GM18873 (cell line): ENCODE measurements around the gene RASSF4.

Source experiments
- ATAC-seq: cut with Tn5 transposase; IDR thresholded peaks from one replicate; pipeline ENCODE4 v1.9.1; 2021; ENCODE audit warnings: mild to moderate bottlenecking, moderate library complexity, moderate number of reproducible peaks; ENCODE audit not compliant: unreplicated experiment, low FRiP score

RASSF4 gene

DNA sequence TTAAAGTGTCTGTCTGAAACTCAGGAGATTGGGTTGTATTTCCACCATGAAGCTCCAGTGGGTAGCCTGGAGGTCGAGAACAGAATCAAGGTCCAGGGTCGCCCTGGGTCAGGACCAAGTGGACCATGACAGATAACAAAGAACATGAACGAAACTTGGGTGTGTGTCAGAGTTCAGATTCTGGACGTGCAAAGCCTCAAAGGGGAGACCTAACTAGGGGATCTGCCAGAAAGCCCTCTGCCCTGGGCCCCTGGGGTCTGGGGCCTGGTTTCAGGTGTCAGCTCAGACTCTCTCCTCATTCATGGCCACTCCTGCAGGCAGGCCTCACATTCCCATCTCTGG is 1.6 kb downstream of the RASSF4 start:
- ATAC-seq, result no peak

DNA sequence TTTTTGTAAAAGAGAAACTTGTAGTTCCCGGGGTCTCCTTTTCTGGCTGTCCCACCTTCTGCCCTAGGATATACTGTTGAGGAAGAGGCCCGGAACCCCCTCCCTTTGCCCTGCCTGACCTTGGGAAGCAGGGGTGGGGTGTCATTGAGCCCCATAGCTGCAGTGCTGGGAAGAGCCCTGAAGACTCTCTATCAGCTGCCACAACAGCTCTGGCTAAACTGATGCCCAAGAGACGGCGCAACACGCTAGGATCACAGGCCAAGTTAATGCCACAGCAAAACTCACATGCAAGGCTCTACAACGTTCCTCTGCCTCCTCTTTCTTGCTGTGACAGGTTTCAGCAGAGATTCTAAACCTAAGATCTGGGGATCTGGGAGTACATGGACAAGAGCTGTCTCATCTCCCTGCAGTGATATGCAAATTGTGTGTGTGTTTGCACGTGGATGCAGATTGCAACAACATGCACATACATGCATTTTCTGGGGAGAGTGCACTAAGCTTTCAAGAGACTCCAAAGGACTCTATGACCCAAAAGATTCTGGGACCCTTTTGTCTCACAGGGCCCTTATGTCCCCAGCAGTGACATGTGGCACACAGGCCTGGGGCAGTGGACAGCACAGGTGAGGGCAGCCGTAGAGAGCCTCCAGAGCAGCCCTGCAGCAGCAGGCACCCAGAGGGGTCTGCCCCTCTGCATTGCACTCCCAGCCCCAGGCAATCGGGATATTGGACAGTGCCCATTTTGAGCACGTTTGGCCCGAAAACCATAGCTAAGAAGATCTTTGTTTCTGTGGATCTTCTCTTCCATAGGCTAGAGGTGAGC is 2.5 kb downstream of the RASSF4 start:
- ATAC-seq, result no peak

DNA sequence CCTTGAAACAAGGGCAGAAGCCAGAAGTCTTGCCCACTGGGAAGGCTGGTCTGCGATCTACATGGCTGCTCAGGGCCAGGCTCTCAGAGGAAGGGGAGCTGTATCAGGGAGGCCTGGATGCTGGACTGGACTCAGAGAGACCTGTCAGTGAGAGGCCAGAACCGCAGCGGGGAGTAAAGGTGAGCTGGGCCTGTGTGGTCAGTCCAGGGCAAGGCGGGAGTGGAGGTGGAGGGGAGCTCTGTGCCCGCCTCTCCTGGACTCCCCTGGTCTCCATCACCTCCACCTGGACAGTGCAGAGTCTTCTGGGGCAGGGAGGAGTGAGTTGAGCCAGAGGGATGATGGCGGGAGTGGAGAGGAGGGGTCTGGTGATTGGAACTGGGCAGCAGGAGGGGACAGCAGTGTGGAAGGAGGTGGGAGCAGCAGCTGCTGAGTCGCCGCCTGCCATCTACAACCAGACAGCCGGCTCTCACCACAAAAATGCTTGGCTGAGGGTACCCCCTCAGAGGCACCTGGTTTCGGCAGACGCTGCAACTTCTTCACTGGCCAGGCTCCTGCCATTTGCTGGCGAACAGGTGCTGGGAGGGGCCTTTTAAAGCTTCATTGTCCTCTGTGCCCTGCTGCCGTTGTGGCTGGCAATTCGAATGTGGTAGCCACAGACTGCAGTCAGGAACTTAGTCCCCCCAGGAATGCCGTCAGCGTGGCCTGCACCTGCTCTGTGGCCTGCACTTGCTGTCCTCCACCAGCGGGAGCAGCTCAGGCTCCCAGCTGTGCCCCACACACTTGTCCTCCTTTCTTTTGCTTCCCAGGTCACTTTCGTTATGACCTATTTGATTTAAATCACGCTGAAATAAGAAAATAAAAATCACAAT is 3.5 kb downstream of the RASSF4 start:
- no peak for ATAC-seq

DNA sequence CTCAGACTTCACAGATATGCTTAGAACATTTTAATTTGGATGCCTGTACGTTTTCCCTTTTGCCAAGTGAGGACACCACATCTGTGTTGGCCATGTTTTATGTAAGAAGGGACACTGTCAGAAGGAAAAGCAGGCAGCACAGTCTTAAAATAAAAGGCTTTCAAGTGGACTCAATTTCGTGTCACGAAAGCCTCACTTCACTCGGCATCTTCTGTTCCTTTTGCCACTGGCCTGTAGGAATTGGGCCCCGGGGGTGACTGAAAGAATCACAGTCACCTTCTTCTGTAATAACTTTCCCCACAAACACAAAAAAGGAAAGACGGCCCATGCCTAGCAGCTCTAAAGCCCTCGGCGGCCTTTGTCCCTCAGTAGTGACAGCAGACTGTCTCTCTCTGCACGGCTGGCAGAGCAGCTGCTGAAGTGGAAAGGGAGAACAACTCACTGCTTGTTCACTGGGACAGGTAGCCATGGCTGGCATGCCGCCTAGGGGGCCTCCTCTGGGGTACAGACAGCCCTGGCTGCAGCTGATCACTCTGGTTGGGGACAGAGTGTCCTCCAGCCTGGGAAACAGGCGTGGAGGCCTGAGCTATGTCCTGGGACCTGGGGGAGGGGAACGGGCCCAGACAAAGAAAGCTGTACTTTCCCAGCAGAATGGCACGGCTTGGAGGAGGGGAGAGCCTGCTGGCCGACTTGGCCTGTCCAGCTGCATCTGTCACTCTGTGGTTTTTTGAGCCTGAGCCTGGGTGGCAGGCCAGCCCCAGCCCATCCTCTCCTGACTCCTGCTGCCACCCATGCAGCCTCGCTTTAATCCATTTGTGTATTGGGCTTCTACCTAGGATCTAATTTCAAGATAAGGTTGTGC is 4.4 kb downstream of the RASSF4 start:
- no peak for ATAC-seq

DNA sequence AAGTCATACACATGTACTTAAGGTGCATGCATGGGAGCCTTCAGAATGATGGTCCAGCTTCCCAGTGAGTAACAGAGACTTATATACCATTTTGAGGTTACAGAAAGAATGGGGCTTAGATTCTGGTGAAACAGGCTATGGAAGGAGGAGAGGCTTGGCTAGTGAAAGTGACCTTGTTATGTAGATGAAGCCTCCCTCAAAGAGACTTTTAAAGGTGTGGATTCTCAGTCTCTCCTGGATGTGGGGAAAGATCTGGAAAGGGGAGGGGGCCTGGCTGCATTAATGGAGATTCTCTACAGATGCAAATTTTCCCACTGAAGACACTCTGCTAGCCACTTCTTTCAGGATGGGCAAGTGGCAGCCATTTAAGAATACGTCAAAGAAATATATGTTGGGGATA is 5.5 kb downstream of the RASSF4 start:
- no peak for ATAC-seq

DNA sequence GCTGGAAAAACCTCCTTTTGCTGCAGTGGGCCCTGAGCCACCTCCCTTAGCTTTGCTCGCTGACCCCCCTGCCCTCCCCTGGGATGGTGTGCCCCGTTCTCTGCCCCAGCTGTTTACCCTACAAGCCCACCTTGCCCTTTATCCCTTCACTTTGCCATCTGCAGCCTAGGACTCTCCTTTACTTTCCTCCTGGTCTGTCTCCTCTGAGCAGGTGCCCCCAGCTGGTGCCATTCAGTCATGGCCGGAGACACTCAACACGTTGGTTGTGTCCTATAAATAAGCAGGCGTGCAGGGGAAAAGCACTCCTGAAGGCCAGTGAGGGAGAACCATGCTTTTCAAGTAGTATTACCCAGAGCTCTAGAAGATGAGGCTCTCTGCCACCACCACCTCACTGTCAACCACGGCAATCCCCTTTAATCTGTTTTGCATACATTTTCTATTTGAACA is 6.1 kb downstream of the RASSF4 start:
- no peak for ATAC-seq

DNA sequence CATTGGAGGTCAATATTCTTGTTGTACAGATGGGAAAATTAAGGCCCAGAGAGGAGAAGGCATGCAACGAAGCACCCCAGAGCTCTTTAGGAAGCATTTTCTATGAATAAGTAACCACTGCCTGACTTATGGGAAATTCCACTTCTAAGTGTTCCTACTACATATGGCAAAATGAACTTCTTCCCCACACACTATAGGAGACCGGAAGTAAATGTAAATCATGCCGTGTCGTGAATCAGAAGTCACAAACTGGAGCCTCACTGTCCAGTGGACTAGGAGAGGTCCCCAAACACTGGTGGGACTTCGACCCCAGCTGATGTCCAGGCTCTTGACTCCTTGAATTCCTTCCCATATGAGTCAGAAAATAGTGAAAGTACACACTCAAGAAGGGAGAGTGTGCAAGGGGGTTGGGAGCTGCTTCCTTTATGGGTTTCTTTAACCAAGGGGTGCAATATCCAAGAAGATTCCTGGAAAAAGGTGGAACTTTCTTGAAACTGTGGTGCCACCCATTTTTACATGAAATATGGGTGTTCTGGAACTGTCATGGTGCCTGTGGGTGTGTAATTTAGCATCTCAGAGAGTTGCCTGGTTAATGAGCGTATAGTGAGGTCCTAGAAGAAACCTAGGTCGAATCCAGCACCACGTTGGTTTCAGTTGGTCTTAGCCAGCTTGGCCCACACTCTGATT is 6.7 kb downstream of the RASSF4 start:
- no peak for ATAC-seq

DNA sequence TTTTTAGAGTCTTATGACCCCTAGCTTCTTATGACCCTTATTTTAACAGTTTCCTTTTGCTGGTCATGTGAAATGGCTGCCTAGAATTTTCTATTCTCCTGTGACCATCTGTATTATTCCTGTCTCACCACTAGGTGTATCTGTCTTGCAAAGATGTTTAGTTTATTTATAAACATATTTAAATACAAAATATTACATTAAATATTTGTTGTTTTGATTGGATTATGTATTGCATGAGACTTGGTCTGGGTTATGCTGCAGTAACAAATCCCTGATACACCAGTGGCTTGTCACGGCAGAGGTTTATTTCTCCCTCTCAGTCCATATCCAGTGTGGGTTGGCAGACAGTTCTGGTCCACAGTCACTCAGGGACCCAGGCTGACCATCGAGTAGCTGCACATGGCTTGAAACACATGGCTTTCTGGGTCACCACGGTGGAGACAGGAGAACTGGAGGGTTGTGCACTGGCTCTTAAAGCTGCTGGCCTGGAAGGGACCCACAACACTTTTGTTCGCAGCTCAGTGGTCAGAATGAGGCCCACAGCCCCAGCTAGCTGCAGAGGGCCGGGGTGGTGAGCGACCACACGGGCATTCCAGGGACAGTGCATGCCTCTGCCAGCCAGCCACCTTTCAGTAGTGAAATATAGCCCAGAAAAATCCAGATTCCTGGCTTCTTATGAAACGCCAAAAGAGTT is 7.4 kb downstream of the RASSF4 start:
- no peak for ATAC-seq

DNA sequence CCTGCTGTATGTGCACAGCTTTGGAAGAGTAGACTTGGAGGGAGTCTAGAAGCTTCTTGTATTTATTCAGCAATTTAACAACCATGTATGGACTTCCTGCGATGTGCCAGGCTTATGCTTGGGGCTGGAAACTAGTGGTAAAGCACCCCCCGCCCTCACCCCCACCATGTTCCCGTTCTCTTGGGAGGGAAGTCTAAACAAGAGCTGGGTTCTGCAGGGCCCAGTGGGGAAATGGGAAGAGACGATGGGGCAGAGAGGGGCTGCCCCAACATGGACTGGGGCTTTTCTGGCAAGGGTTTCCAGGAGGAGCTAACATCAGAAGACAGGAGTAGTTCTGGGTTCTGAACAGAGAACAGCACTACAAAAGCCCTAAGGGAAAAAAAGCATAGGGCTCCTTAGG is 8.0 kb downstream of the RASSF4 start:
- no peak for ATAC-seq

DNA sequence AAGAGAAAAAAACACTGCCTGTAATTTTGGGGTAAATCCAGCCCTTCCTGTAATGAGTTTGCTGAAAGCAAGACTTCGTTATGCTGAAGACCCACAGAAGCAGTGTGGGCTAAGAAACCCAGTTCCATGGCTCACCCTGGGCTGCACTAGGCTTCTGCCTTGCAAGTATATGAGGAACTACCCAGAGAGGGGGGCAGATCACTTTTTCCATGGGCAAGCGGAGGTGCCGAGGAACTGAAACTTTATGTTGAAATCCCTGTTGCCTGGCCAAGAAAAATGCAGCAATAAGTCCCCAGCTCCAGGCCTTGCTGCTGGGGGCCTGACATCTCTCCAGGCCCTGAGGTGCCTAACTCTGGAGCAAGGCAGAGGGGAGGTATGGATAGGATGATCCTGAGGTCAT is 8.5 kb downstream of the RASSF4 start:
- ATAC-seq, result no peak

DNA sequence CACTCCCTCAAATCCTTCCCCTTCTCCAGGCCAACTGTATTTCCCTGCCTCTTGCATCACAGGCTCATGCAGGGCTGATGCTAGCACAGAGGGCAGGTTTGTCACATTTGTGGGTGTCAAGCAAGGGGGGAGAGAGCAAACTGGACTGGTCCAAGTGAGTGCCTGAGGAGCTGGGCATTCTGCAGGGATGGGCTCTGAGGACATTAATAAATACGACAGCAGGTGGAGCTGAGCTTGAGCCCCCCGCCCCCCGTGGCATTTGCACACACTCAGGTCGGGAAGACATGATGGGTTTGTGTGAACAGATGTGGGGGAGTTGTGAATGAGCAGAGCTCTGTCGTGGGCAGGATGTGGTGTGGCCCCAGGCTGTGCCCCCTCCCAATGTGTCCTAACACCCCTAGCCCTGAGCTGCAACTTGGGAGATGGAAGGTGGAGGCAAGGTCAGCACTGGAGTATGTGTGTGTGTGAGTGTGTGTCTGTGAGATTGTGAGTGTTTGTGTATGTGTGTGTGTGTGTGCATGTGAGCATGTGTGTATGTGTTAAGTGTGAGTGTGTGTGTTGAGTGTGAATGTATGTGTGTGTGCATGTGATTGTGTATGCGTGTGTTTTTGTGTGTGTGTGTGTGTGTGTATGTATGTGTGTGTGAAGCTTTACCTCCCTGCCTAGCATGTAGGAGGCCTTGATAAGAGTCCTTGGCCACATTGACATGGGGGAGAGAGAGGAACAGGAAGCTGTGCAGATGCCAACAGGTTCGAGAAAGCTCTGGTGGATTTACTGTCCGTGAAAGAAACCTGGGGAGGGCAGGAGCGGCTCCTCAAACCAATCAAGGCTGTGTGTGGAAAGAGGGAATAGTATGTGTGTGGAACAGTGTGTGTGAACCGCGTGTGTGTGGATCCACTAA is 9.1 kb downstream of the RASSF4 start:
- ATAC-seq, result no peak

DNA sequence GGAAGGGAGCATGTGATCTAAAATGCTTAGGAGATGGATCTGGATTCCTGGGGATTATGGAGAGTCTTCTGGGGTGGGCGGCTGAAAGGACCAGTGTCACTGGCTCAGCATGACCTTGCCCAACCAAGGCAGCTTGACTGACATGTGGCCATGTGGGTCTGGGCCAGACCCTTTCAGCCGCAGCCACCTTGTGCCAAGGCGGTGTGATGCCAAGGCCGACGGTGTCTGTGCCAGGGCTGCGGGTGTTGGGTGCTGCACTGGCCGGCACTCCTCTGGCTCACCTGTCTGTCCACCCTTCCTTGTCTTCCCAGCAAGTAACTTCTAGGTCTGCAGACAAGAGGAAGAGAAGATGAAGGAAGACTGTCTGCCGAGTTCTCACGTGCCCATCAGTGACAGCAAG is 10.3 kb downstream of the RASSF4 start:
- ATAC-seq, result no peak

DNA sequence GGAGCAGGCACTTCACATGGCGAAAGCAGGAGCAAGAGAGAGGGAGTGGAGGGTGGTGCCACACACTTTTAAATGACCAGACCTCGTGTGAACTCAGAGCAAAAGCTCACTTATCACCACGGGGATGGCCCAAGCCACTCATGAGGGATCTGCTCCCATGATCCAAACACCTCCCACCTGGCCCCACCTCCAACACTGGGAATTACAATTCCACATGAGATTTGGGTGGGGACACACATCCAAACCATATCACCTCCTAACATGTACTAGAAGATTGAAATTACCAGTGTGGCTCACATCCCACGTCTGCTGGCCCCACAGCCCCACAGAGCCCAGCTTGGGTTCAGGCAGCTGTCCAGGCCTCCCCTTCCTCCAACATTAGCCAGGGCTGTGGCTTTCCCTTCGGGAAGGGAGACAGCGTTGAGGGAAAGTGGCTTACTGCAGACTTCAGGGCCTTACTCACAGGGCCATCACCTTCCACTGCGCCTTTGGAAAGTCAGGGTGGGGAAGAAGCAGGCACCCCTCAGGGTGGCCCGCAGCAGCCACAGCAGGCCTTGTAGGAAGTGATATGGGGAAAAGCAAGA is 11.3 kb downstream of the RASSF4 start:
- no peak for ATAC-seq

DNA sequence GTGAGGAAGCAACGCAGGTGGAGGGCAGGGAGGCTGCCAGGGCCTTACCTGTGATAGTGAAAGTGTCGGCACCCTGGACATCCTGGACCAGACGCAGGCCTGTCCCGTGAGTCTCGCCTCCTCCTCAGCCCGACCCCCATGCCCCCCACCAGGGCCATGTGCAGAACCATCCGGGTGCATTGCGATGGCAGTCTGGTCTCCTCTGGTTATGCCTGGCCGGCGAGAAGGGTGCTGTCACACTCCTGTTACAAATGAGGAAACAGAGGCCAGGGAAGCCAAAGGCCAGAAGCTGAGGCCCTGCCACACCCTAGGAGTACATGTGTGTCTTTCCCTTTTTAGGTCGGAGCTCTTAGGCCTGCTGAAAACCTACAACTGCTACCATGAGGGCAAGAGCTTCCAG is 11.8 kb downstream of the RASSF4 start:
- ATAC-seq, result no peak

DNA sequence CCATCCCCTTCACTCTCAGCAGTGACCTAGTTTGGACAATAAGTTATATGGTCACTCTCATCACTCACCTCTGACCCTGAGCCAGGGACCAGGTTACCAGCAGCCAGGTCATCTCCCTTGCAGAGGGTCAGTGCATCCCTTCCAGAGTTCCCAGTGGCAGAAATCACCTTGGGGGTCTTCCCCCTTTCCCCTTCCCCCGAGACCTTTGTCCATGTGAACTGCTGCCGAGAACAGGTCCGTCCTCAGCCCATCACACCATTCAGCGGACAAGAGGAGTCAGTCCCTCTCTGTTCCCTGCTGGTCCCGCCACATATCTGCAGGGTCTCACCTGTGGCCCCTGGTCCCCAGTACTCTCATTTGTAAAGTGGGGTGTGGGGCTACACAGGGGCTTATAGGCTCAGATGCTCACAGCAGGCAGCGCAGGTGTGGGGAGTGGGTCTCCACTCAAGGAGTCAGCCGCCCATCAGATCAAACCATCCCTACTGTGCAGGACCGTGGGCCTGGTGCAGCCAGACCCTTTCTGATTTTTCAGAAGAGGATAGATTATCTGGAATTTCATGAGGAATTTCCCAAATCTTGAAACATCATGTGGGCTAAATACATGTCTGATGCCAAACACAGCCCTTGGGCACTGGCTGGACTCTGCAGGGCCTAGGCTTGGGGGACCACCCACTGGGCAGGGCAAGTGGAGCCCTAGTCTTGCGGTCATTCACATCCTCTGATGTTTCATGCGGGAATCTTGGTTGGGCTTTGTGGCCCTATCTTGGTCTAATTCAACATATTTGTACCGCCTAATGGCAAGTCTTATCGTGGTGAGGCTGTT is 12.5 kb downstream of the RASSF4 start:
- no peak for ATAC-seq

DNA sequence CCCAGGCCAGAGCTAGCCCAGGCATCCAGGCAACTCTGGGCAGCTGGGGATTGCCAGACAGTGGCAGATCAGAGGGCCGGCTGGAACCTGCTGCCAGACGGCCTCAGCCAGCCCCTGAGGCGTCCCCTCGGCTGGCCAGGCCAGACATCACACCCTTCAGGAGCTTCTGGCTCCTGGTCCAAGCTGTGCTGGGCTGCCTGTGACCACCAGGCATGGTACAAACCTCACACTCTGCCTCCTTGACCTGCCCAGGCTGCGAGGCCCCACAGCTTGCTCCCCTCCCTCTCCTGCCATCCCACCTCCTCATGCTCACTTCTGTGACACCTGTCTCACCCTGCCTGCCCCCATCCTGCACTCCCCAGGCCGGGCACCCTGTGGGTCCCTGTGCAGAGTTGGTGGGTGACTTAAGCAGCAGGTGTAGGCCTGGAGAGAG is 13.3 kb downstream of the RASSF4 start:
- ATAC-seq, result no peak

DNA sequence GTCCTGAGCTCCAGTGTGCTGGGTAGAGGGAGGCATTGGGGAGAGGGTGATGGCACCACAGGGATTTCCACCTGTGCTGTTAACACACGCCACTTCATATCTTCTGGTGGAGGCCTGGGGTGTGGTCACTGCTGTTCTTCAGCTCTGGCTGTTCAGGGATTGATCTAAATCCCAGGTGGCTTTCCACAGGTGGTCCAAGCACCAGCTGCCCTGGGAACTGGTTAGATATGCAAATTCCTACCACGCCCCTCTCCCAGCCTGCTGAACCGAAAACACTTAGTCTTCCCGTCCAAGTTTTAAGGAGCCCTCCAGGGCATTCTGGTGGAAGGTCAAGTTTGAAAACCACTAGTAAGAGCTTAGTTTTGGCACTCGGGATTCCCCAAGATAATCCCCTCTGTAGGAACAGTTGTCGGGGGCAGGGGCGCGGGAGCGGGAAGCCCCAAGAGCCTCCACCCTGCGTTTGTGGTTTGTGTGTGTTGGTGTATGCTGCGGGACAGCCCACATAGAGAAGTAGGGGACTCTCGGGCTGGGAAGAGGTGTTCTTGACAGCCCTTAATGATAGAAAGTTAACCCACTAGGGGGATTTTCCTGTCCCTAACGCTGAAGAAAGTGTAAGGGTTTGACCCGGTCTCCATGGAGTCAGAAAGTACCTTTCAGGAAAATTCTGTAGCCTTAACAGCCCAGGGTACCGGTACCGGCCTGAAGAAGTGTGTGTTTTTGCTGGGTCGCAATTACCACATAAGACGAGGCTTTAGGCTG is 13.9 kb downstream of the RASSF4 start:
- no peak for ATAC-seq
